H1 (cell line): ENCODE data around the gene PRKG2. TPM values are rescaled to one million over a fixed set of nuclear protein-coding genes. Genes with fewer than 3 reads are reported as not detected.

Experiments used
- CTCF ChIA-PET: fragments of 300-600 bp; sonication (Branson Sonifier 250); formaldehyde crosslinking; loops from one replicate; lab custom pipeline; 2021; ENCODE audit not compliant: partially characterized antibody; lab: Charles Lee
- POLR2A ChIA-PET: fragments of 300-600 bp; sonication (Branson Sonifier 250); formaldehyde crosslinking; loops from one replicate; lab custom pipeline; 2021; ENCODE audit warnings: inconsistent platforms; ENCODE audit not compliant: partially characterized antibody; lab: Charles Lee
- DNase-seq, 2 experiments: peaks; one replicate each; pipeline versions ENCODE4 v3.0.0 to v3.0.0-alpha.2; 2010 to 2022; ENCODE audit warnings: low spot score in 2 of 2, low read depth in 1 of 2, mixed read lengths in 1 of 2
- FAIRE-seq: peaks from 2 replicates; lab custom pipeline; 2011; peaks lifted over from hg19 to GRCh38; lab: Jason Lieb, UNC
- H2AFZ ChIP-seq: 2 replicates; pipeline ENCODE4 v1.8.1; 2012; ENCODE audit warnings: low read length, inconsistent platforms
- H2AK5ac ChIP-seq: 2 replicates; pipeline ENCODE4 v1.6.1; 2013; ENCODE audit warnings: low read depth, low read length
- H2BK120ac ChIP-seq: replicated peaks from 2 replicates; pipeline ENCODE3; 2013; ENCODE audit warnings: low read depth, low read length, inconsistent platforms
- H2BK12ac ChIP-seq: 2 replicates; pipeline ENCODE4 v1.6.1; 2013; ENCODE audit warnings: low read depth, low read length
- H2BK15ac ChIP-seq: 2 replicates; pipeline ENCODE4 v1.6.1; 2013; ENCODE audit warnings: low read length
- H2BK20ac ChIP-seq: 2 replicates; pipeline ENCODE4 v1.6.1; 2013; ENCODE audit warnings: low read length
- H2BK5ac ChIP-seq: 2 replicates; pipeline ENCODE4 v1.6.1; 2013; ENCODE audit warnings: low read depth, low read length
- H3K14ac ChIP-seq: 2 replicates; pipeline ENCODE4 v1.6.1; 2013; ENCODE audit warnings: inconsistent platforms; ENCODE audit not compliant: insufficient read length
- H3K18ac ChIP-seq: 2 replicates; pipeline ENCODE4 v1.6.1; 2013; ENCODE audit warnings: low read length; ENCODE audit errors: extremely low read depth
- H3K23ac ChIP-seq: 2 replicates; pipeline ENCODE4 v1.6.1; 2013; ENCODE audit warnings: inconsistent platforms; ENCODE audit not compliant: insufficient read length
- H3K23me2 ChIP-seq: 2 replicates; pipeline ENCODE4 v1.6.1; 2013; ENCODE audit warnings: low read depth, low read length
- H3K27ac ChIP-seq: 2 replicates; pipeline ENCODE4 v1.6.1; 2011; ENCODE audit warnings: low read depth, low read length, inconsistent platforms
- H3K27me3 ChIP-seq, 4 experiments: replicated peaks in 1 of 4; 1 replicate in 1 of 4; 2 replicates in 3 of 4; pipeline versions ENCODE4 v1.6.1 to v1.8.1; 2011 to 2013; ENCODE audit warnings: low read length in 3 of 4, mild to moderate bottlenecking in 3 of 4, inconsistent platforms in 2 of 4, mixed read lengths in 2 of 4, moderate library complexity in 1 of 4; ENCODE audit not compliant: control insufficient read depth in 3 of 4, insufficient read depth in 3 of 4; ENCODE audit errors: extremely low read depth in 1 of 4
- H3K36me3 ChIP-seq, 4 experiments: 2 replicates each; pipeline versions ENCODE4 v1.6.1 to v1.8.1; 2011 to 2013; ENCODE audit warnings: mild to moderate bottlenecking in 4 of 4, low read length in 3 of 4, moderate library complexity in 2 of 4, control low read depth in 1 of 4, inconsistent platforms in 1 of 4; ENCODE audit not compliant: insufficient read depth in 4 of 4, control insufficient read depth in 2 of 4
- H3K4ac ChIP-seq: replicated peaks from 2 replicates; pipeline ENCODE3; 2013; ENCODE audit warnings: low read length, low read depth, mixed read lengths, inconsistent platforms; ENCODE audit not compliant: insufficient read length
- H3K4me1 ChIP-seq, 4 experiments: replicated peaks in 1 of 4; 1 replicate in 1 of 4; 2 replicates in 3 of 4; pipeline versions ENCODE4 v1.6.1 to v1.8.1; 2011 to 2013; ENCODE audit warnings: low read length in 3 of 4, inconsistent platforms in 2 of 4, mixed read lengths in 1 of 4; ENCODE audit not compliant: insufficient read depth in 4 of 4, control insufficient read depth in 3 of 4
- H3K4me2 ChIP-seq, 2 experiments: 2 replicates each; pipeline versions ENCODE4 v1.6.1 to v1.8.1; 2011 to 2013; ENCODE audit warnings: low read depth in 2 of 2, low read length in 2 of 2, control low read depth in 1 of 2, inconsistent platforms in 1 of 2, mild to moderate bottlenecking in 1 of 2; ENCODE audit not compliant: insufficient read depth in 1 of 2
- H3K4me3 ChIP-seq, 4 experiments: fragments of 200-600, 300-600 bp in 1 of 4; sonication (generic), shearing (Covaris generic), sonication (Bioruptor Twin) in 1 of 4; 2 replicates each; pipeline versions ENCODE4 v1.5.1 to v1.8.1; 2011 to 2016; ENCODE audit warnings: low read length in 4 of 4, low read depth in 3 of 4, control low read depth in 2 of 4, inconsistent platforms in 2 of 4, mild to moderate bottlenecking in 2 of 4, mixed read lengths in 1 of 4, moderate library complexity in 1 of 4; ENCODE audit not compliant: insufficient read depth in 2 of 4; ENCODE audit errors: extremely low read depth in 1 of 4
- H3K56ac ChIP-seq: replicated peaks from 2 replicates; pipeline ENCODE3; 2013; ENCODE audit warnings: low read depth, mild to moderate bottlenecking, mixed read lengths, low read length, inconsistent platforms; ENCODE audit not compliant: insufficient read length
- H3K79me1 ChIP-seq: 2 replicates; pipeline ENCODE4 v1.6.1; 2013; ENCODE audit warnings: low read depth, low read length, control low read depth
- H3K79me2 ChIP-seq, 2 experiments: 2 replicates each; pipeline versions ENCODE4 v1.6.1 to v1.8.1; 2012 to 2013; ENCODE audit warnings: low read length in 2 of 2, mild to moderate bottlenecking in 2 of 2, inconsistent platforms in 1 of 2; ENCODE audit not compliant: insufficient read depth in 2 of 2, control insufficient read depth in 1 of 2
- H3K9ac ChIP-seq, 4 experiments: replicated peaks in 1 of 4; 1 replicate in 1 of 4; 2 replicates in 3 of 4; pipeline versions ENCODE4 v1.6.1 to v1.8.1; 2011 to 2013; ENCODE audit warnings: low read depth in 3 of 4, low read length in 3 of 4, control low read depth in 2 of 4, mild to moderate bottlenecking in 2 of 4, moderate library complexity in 2 of 4, inconsistent platforms in 1 of 4; ENCODE audit errors: extremely low read depth in 1 of 4
- H3K9me3 ChIP-seq, 2 experiments: 2 replicates each; pipeline versions ENCODE4 v1.6.1 to v1.8.1; 2012 to 2013; ENCODE audit warnings: mild to moderate bottlenecking in 2 of 2, moderate library complexity in 2 of 2, control low read depth in 1 of 2, inconsistent platforms in 1 of 2, low read depth in 1 of 2, low read length in 1 of 2, mixed read lengths in 1 of 2; ENCODE audit not compliant: insufficient read depth in 2 of 2
- H4K20me1 ChIP-seq, 2 experiments: replicated peaks in 1 of 2; 2 replicates each; pipeline versions ENCODE3 to v1.8.1; 2011 to 2013; ENCODE audit warnings: inconsistent platforms in 2 of 2, low read length in 2 of 2, mild to moderate bottlenecking in 1 of 2; ENCODE audit not compliant: insufficient read depth in 2 of 2, control insufficient read depth in 1 of 2
- H4K5ac ChIP-seq: 2 replicates; pipeline ENCODE4 v1.6.1; 2013; ENCODE audit warnings: low read length, low read depth, mixed read lengths, inconsistent platforms; ENCODE audit not compliant: insufficient read length
- H4K8ac ChIP-seq: 2 replicates; pipeline ENCODE4 v1.8.0; 2013; ENCODE audit warnings: mild to moderate bottlenecking, moderate library complexity, low read length, inconsistent platforms; ENCODE audit not compliant: insufficient read depth; ENCODE audit errors: extremely low read depth
- H4K91ac ChIP-seq: replicated peaks from 2 replicates; pipeline ENCODE3; 2013; ENCODE audit warnings: low read length, mixed read lengths, inconsistent platforms; ENCODE audit not compliant: insufficient read length
- CTBP2 ChIP-seq: IDR thresholded peaks from 2 replicates; pipeline ENCODE4 v1.7.0; 2011; ENCODE audit warnings: borderline replicate concordance, mild to moderate bottlenecking, moderate library complexity, mixed read lengths, low read length; ENCODE audit not compliant: insufficient read depth, insufficient read length
- EP300 ChIP-seq, 2 experiments: IDR thresholded peaks; 1 replicate in 1 of 2; 2 replicates in 1 of 2; pipeline ENCODE4 v1.6.1; 2011 to 2012; ENCODE audit warnings: low read depth in 2 of 2, low read length in 2 of 2, mild to moderate bottlenecking in 2 of 2, borderline replicate concordance in 1 of 2, inconsistent platforms in 1 of 2, moderate library complexity in 1 of 2
- RAD21 ChIP-seq, 2 experiments: IDR thresholded peaks in 1 of 2; conservative IDR thresholded peaks in 1 of 2; 2 replicates each; pipeline ENCODE4 v1.6.1; 2011; ENCODE audit warnings: low read depth in 2 of 2, low read length in 2 of 2, improper control_type of control experiment in 1 of 2, inconsistent platforms in 1 of 2, mild to moderate bottlenecking in 1 of 2, moderate library complexity in 1 of 2
- TAF7 ChIP-seq: optimal IDR thresholded peaks from 2 replicates; pipeline ENCODE3; 2011; ENCODE audit warnings: low read depth, mild to moderate bottlenecking, inconsistent platforms, low read length, moderate library complexity, borderline replicate concordance
- TBP ChIP-seq: IDR thresholded peaks from 2 replicates; pipeline ENCODE4 v1.6.1; 2011; ENCODE audit warnings: low read depth, low read length, improper control_type of control experiment
- WGBS, 2 experiments: shearing (Covaris generic) in 1 of 2; methylation state at CpG; one replicate each; pipeline versions ENCODE4 v1.1.6 to v1.1.7; 2013 to 2015; ENCODE audit warnings: low lambda C conversion rate in 2 of 2, mixed read lengths in 2 of 2, inconsistent platforms in 1 of 2, low coverage in 1 of 2, missing lambda C conversion rate in 1 of 2; ENCODE audit not compliant: insufficient replicate concordance in 2 of 2, insufficient coverage in 1 of 2, insufficient read length in 1 of 2; ENCODE audit errors: extremely low coverage in 1 of 2, missing lambda C conversion rate in 1 of 2; 5-methylcytosine and 5-hydroxymethylcytosine counted together
- polyA plus RNA-seq, 7 experiments: library from polyadenylated mRNA; depleted of rRNA in 3 of 7; stranded (reverse) in 5 of 7; unstranded in 2 of 7; fragments of >200 nt in 5 of 7; fragments of 200-250 nt in 2 of 7; gene quantifications; 1 replicate in 5 of 7; 2 replicates in 1 of 7; 4 replicates in 1 of 7; pipeline versions ENCODE4 v1.2.1 to v1.2.3, GENCODE V29; 2011 to 2013; ENCODE audit warnings: missing spikeins in 2 of 7, mixed read lengths in 2 of 7
- total RNA-seq: library from RNA; stranded (reverse); fragmentation: NEBNext Ultra II Directional; extraction: Animal tissue kit (Norgen Biotek cat#: 25700); gene quantifications from 2 replicates; pipeline ENCODE4 v1.2.1, GENCODE V29; 2021

PRKG2 gene
- total and polyA plus RNA-seq, 2 of the 8 experiments (the other 6 are each of a cell fraction or from before 2014, with no cell fraction given): 0.45 to 1.2 TPM

- Histone ChIP-seq H4K20me1 (no peaks in the 10 kb centered on the region), H3K4ac (no peak overlapping the region), H3K36me3 (no peaks in the 10 kb centered on the region), H2BK15ac (no peak overlapping the region), H3K14ac (no peak overlapping the region), H3K9ac (no peak overlapping the region), H2AK5ac (no peak overlapping the region), H3K27me3 (no peaks in the 10 kb centered on the region), H2AFZ (no peak overlapping the region), H2BK120ac (no peak overlapping the region), H3K4me2 (no peak overlapping the region), H4K8ac (no peak overlapping the region), H4K5ac (no peak overlapping the region), H3K4me1 (no peaks in the 10 kb centered on the region), H3K18ac (no peak overlapping the region), H3K23me2 (no peaks in the 10 kb centered on the region; the same call in 1 of the 2 replicates), H3K79me2 (no peaks in the 10 kb centered on the region), H3K23ac (no peak overlapping the region), H3K79me1 (no peaks in the 10 kb centered on the region), H2BK5ac (no peak overlapping the region), H3K27ac (no peak overlapping the region), H3K9me3 (no peaks in the 10 kb centered on the region), H2BK20ac (no peak overlapping the region), H4K91ac (no peak overlapping the region), H2BK12ac (no peak overlapping the region), H3K4me3 (no peak overlapping the region), H3K56ac (no peak overlapping the region)
- ChIA-PET CTCF (no interaction called here), POLR2A (no interaction called here)
- no peak for FAIRE-seq
- WGBS, 2 experiments: 82% methylated on average over 2 of the region's 2 CpGs; no CpG with 5 or more reads in 1 of the 2 experiments
- TF ChIP-seq RAD21 (IDR thresholded peaks at IDR 0.05 in 1 of 2, conservative IDR thresholded peaks at IDR 0.05 in 1 of 2; ENCODE audit: low read depth in 2 of 2, low read length in 2 of 2): no peak
- no peak for TF ChIP-seq TBP
- TF ChIP-seq EP300 (IDR thresholded peaks at IDR 0.05; ENCODE audit: borderline replicate concordance in 1 of 2, low read depth in 2 of 2, low read length in 2 of 2): no peak
- TF ChIP-seq CTBP2: no peak
- TF ChIP-seq TAF7: no peak
- DNase-seq: no peak
These were observed 119.6 kb downstream of the PRKG2 start for GRCh38 chr4:81095389-81095788.
